Lower leg skin (tissue), 4 donors: ENCODE measurements around the gene MZB1. TPM values are rescaled to one million over a fixed set of nuclear protein-coding genes. Genes with fewer than 3 reads are reported as not detected.

Experiments used
- DNase-seq, 2 donors: peaks; one replicate each; pipeline ENCODE4 v3.0.0-alpha.2; 2019; ENCODE audit warnings: low spot score in 2 of 2
- H3K4me3 ChIP-seq: fragments of 200-600 bp; sonication (generic); 2 replicates; pipeline ENCODE4 v1.5.1; 2017; ENCODE audit warnings: mild to moderate bottlenecking, low read depth; ENCODE audit not compliant: poor library complexity, severe bottlenecking
- POLR2A ChIP-seq, 2 donors: fragments of 450-650 bp; IDR thresholded peaks; one replicate each; pipeline ENCODE4 v1.6.1; 2016 to 2017; ENCODE audit warnings: antibody characterized with exemption in 2 of 2, mild to moderate bottlenecking in 1 of 2, moderate library complexity in 1 of 2
- WGBS, 2 donors: methylation state at CpG; one replicate each; pipeline ENCODE4 v1.1.5; 2018; 5-methylcytosine and 5-hydroxymethylcytosine counted together
- intact Hi-C: fragments of 100-400 bp; cut with DNase I; formaldehyde crosslinking; loops from one replicate; pipeline ENCODE4 v1.15.0; 2023; ENCODE audit warnings: low total_unique reads
- total RNA-seq, 4 donors: library from RNA; depleted of rRNA; stranded (reverse); fragments of >200 nt; gene quantifications; one replicate each; pipeline ENCODE4 v1.1.0, GENCODE V29; 2016
- TF ChIP-seq, protein P1 (sequence below), 3 donors: fragments of 450-650 bp; IDR thresholded peaks; one replicate each; pipeline ENCODE4 v1.5.1; 2016; ENCODE audit warnings: antibody characterized with exemption in 3 of 3, mild to moderate bottlenecking in 3 of 3, moderate library complexity in 2 of 3

The MZB1 gene
- total RNA-seq, 4 donors from 2014 or later: not detected

DNA sequence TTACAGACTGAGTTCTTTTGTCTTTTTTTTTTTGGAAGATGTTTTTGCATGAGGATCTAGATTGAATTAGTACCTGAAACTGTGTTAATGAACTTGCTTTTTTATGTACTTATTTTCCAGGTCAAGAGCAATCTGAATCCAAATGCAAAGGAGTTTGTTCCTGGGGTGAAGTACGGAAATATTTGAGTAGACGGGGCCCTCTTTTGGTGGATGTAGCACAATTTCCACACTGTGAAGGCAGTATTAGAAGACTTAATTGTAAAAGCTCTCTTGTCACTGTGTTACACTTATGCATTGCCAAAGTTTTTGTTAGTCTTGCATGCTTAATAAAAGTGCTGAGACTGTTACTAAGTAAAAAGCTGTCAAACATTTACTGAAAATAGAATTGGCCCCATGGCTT is 21.1 kb downstream of the MZB1 start:
- intact Hi-C loops: no loop called here
- WGBS, 2 donors: 77 to 84% methylated on average over 2 of the region's 2 CpGs
- no peak for DNase-seq
- no peak overlapping the region for H3K4me3 ChIP-seq
- TF ChIP-seq, protein P1, sequence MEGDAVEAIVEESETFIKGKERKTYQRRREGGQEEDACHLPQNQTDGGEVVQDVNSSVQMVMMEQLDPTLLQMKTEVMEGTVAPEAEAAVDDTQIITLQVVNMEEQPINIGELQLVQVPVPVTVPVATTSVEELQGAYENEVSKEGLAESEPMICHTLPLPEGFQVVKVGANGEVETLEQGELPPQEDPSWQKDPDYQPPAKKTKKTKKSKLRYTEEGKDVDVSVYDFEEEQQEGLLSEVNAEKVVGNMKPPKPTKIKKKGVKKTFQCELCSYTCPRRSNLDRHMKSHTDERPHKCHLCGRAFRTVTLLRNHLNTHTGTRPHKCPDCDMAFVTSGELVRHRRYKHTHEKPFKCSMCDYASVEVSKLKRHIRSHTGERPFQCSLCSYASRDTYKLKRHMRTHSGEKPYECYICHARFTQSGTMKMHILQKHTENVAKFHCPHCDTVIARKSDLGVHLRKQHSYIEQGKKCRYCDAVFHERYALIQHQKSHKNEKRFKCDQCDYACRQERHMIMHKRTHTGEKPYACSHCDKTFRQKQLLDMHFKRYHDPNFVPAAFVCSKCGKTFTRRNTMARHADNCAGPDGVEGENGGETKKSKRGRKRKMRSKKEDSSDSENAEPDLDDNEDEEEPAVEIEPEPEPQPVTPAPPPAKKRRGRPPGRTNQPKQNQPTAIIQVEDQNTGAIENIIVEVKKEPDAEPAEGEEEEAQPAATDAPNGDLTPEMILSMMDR (IDR thresholded peaks at IDR 0.05): no peak
- no peak for TF ChIP-seq POLR2A (IDR thresholded peaks at IDR 0.05)

GRCh38 chr5:139364466-139364865 is 25.2 kb downstream of the MZB1 start:
- DNase-seq: no peak
- TF ChIP-seq, protein P1 (IDR thresholded peaks at IDR 0.05): no peak
- no peak for TF ChIP-seq POLR2A (IDR thresholded peaks at IDR 0.05)
- H3K4me3 ChIP-seq: no peak overlapping the region
- intact Hi-C loops: no loop called here
- WGBS, 2 donors: 59 to 78% methylated on average over 2 of the region's 2 CpGs

- intact Hi-C loops: no loop called here
- peak in 1 of 2 donors; percentile 6 for DNase-seq
- WGBS, 2 donors: 44 to 48% methylated on average over 2 of the region's 2 CpGs
- H3K4me3 ChIP-seq: no peak overlapping the region
- TF ChIP-seq POLR2A (IDR thresholded peaks at IDR 0.05): no peak
- TF ChIP-seq, protein P1 (IDR thresholded peaks at IDR 0.05): no peak
Observed at GRCh38 chr5:139363937-139364336, 25.8 kb downstream of the MZB1 start.

DNA sequence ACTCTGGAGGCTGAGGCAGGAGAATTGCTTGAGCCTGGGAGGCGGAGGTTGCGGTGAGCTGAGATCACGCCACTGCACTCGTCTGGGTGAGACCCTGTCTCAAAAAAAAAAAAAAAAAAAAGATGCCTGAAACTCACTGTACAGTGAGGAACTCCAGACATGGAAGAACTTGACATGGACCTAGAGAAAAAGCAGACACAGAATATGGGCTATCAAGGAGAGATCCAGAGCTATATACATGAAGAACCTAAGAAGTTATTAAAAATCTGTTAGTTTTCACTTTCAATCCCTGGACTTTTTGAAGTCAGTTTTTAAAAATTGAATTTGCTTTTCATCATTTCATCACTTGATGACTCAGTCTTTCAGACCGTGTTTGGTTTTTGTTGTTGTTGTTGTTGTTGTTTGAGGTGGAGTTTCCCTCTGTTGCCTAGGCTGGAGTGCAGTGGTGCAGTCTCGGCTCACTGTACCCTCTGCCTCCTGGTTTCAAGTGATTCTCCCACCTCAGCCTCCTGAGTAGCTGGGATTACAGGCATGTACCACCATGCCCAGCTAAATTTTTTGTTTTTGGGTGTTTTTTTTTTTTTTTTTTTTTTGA is 27.8 kb downstream of the MZB1 start:
- H3K4me3 ChIP-seq: no peak overlapping the region
- TF ChIP-seq, protein P1 (IDR thresholded peaks at IDR 0.05): no peak
- TF ChIP-seq POLR2A (IDR thresholded peaks at IDR 0.05): no peak
- WGBS, 2 donors: 73 to 79% methylated on average over 6 of the region's 6 CpGs
- intact Hi-C loops: no loop called here
- peak in 1 of 2 donors; percentile 69 for DNase-seq

DNA sequence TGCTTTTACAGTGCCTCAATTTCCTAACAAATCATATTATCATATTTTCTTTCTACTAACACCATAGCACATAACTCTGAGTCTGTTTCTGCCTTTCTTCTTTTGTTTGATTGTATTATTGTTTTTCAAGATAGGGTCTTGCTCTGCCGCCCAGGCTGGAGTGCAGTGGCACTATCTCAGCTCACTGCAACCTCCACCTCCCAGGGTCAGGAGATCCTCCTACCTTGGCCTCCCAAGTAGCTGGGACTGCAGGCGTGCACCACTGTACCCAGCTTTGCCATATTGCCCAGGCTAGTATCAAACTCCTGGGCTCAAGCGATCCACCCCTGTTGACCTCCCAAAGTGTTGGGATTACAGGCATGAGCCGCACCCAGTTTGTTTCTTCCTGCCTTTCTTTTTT is 29.3 kb downstream of the MZB1 start:
- peak in 1 of 2 donors; percentile 52 for DNase-seq
- intact Hi-C loops: no loop called here

More for the DNA sequence above, 29.3 kb downstream of the MZB1 start:
- 94% methylated on average over 4 of the region's 4 CpGs for WGBS, 2 donors
- H3K4me3 ChIP-seq: no peak overlapping the region
- TF ChIP-seq POLR2A (IDR thresholded peaks at IDR 0.05): no peak
- TF ChIP-seq, protein P1 (IDR thresholded peaks at IDR 0.05): no peak
